HEK293 (cell line): ENCODE results near the gene DND1.

Experiments used
- IKZF3 ChIP-seq: fragments of 450-650 bp; IDR thresholded peaks from 2 replicates; pipeline ENCODE4 v1.5.0; 2018; ENCODE audit warnings: missing biosample characterization, mild to moderate bottlenecking, missing genetic modification characterization, moderate library complexity
- ZNF239 ChIP-seq: fragments of 450-650 bp; formaldehyde crosslinking; IDR thresholded peaks from 2 replicates; pipeline ENCODE4 v1.5.1; 2016; ENCODE audit warnings: missing biosample characterization, missing genetic modification characterization
- ZNF274 ChIP-seq, 2 experiments: fragments of 200-500 bp in 1 of 2; fragments of 450-650 bp in 1 of 2; sonication (Bioruptor generic) in 1 of 2; formaldehyde crosslinking in 1 of 2; IDR thresholded peaks; 2 replicates each; pipeline versions ENCODE4 v1.5.1 to v1.6.1; 2014 to 2016; ENCODE audit warnings: borderline replicate concordance in 1 of 2, inconsistent platforms in 1 of 2, low read length in 1 of 2, missing biosample characterization in 1 of 2, missing genetic modification characterization in 1 of 2
- ZSCAN30 ChIP-seq: fragments of 450-650 bp; IDR thresholded peaks from 2 replicates; pipeline ENCODE4 v1.5.1; 2018; ENCODE audit warnings: missing biosample characterization, mild to moderate bottlenecking, missing genetic modification characterization, moderate library complexity
- TF ChIP-seq, protein P1 (sequence below): fragments of 450-650 bp; formaldehyde crosslinking; IDR thresholded peaks from 2 replicates; pipeline ENCODE4 v1.5.1; 2016; ENCODE audit warnings: missing biosample characterization, missing genetic modification characterization
- TF ChIP-seq, protein P2 (sequence below): fragments of 450-650 bp; formaldehyde crosslinking; IDR thresholded peaks from 2 replicates; pipeline ENCODE4 v1.5.1; 2016; ENCODE audit warnings: missing biosample characterization, missing genetic modification characterization

GRCh38 chr5:140672455-140673186, 755 bp downstream of the DND1 start:
- TF ChIP-seq ZNF239 (no peak), IKZF3 (tag by site-specific recombination) (no peak), ZSCAN30 (tag by site-specific recombination) (no peak), ZNF274 (IDR thresholded peaks at IDR 0.05; ENCODE audit: low read length) (no peak), ZNF274 (tag by site-specific recombination; IDR thresholded peaks at IDR 0.05; ENCODE audit: borderline replicate concordance) (no peak)
- TF ChIP-seq, protein P1, sequence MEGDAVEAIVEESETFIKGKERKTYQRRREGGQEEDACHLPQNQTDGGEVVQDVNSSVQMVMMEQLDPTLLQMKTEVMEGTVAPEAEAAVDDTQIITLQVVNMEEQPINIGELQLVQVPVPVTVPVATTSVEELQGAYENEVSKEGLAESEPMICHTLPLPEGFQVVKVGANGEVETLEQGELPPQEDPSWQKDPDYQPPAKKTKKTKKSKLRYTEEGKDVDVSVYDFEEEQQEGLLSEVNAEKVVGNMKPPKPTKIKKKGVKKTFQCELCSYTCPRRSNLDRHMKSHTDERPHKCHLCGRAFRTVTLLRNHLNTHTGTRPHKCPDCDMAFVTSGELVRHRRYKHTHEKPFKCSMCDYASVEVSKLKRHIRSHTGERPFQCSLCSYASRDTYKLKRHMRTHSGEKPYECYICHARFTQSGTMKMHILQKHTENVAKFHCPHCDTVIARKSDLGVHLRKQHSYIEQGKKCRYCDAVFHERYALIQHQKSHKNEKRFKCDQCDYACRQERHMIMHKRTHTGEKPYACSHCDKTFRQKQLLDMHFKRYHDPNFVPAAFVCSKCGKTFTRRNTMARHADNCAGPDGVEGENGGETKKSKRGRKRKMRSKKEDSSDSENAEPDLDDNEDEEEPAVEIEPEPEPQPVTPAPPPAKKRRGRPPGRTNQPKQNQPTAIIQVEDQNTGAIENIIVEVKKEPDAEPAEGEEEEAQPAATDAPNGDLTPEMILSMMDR (tag by site-specific recombination) = no peak
- TF ChIP-seq, protein P2, sequence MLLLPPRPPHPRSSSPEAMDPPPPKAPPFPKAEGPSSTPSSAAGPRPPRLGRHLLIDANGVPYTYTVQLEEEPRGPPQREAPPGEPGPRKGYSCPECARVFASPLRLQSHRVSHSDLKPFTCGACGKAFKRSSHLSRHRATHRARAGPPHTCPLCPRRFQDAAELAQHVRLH = no peak
